ENCODE data around the gene TPK1. TPM values are rescaled to one million over a fixed set of nuclear protein-coding genes. Genes with fewer than 3 reads are reported as not detected.

The TPK1 gene
- total and polyA plus RNA-seq, 3 donors from 2014 or later, result 10.9 to 17.2 (median 12.6) TPM

- WGBS, 2 donors, result 59 to 66% methylated on average over 2 of the region's 2 CpGs
- intact Hi-C loops (cut with DNase I; ENCODE audit: low total_unique reads), result no loop called here
- H3K4me1 ChIP-seq, result no peaks in the 10 kb centered on the region
- no peaks in the 10 kb centered on the region for H3K9me3 ChIP-seq
- H3K36me3 ChIP-seq (ENCODE audit: low read depth, missing control alignments), result no peaks in the 10 kb centered on the region
- DNase-seq, result no peak
- no peaks in the 10 kb centered on the region for H3K27me3 ChIP-seq
- no peak overlapping the region for H3K27ac ChIP-seq
- no peak overlapping the region for H3K4me3 ChIP-seq
- TF ChIP-seq CTCF (IDR thresholded peaks at IDR 0.05) (no peak), POLR2A (IDR thresholded peaks at IDR 0.05) (no peak)
These were observed 289.1 kb downstream of the TPK1 start for GRCh38 chr7:144546782-144547181.

- no peaks in the 10 kb centered on the region for H3K4me1 ChIP-seq
- 88 to 90% methylated on average over 1 of the region's 1 CpG for WGBS, 2 donors
- TF ChIP-seq CTCF (IDR thresholded peaks at IDR 0.05) (no peak), POLR2A (IDR thresholded peaks at IDR 0.05) (no peak)
- DNase-seq, result no peak
- no peaks in the 10 kb centered on the region for H3K9me3 ChIP-seq
- intact Hi-C loops (cut with DNase I; ENCODE audit: low total_unique reads), result no loop called here
- no peak overlapping the region for H3K4me3 ChIP-seq
- H3K36me3 ChIP-seq (ENCODE audit: low read depth, missing control alignments), result no peaks in the 10 kb centered on the region
- no peaks in the 10 kb centered on the region for H3K27me3 ChIP-seq
- no peak overlapping the region for H3K27ac ChIP-seq
These were observed 290.5 kb downstream of the TPK1 start for GRCh38 chr7:144545330-144545729.

GRCh38 chr7:144534655-144535395, 301.0 kb downstream of the TPK1 start:
- Histone ChIP-seq H3K4me3 (no peak overlapping the region), H3K36me3 (ENCODE audit: low read depth, missing control alignments) (no peaks in the 10 kb centered on the region), H3K27ac (no peak overlapping the region), H3K27me3 (no peaks in the 10 kb centered on the region), H3K9me3 (no peaks in the 10 kb centered on the region), H3K4me1 (no peaks in the 10 kb centered on the region)
- WGBS, 2 donors, result 92 to 97% methylated on average over 3 of the region's 3 CpGs
- no peak for TF ChIP-seq CTCF (IDR thresholded peaks at IDR 0.05)
- no peak for TF ChIP-seq POLR2A (IDR thresholded peaks at IDR 0.05)
- DNase-seq, result no peak
- intact Hi-C loops (cut with DNase I; ENCODE audit: low total_unique reads), result no loop called here

- H3K36me3 ChIP-seq (ENCODE audit: low read depth, missing control alignments), result no peaks in the 10 kb centered on the region
- no peak overlapping the region for H3K4me3 ChIP-seq
- TF ChIP-seq POLR2A (IDR thresholded peaks at IDR 0.05), result no peak
- no peak for TF ChIP-seq CTCF (IDR thresholded peaks at IDR 0.05)
- no peak overlapping the region for H3K27ac ChIP-seq
- 60 to 68% methylated on average over 4 of the region's 4 CpGs for WGBS, 2 donors
- H3K4me1 ChIP-seq, result no peaks in the 10 kb centered on the region
- no peaks in the 10 kb centered on the region for H3K27me3 ChIP-seq
- intact Hi-C loops (cut with DNase I; ENCODE audit: low total_unique reads), result no loop called here
- DNase-seq, result no peak
- H3K9me3 ChIP-seq, result no peaks in the 10 kb centered on the region
These were observed 301.7 kb downstream of the TPK1 start for GRCh38 chr7:144534196-144534595.

- DNase-seq, result no peak
- no peak overlapping the region for H3K27ac ChIP-seq
- no peak overlapping the region for H3K4me3 ChIP-seq
- no peak for TF ChIP-seq CTCF (IDR thresholded peaks at IDR 0.05)
- no peak for TF ChIP-seq POLR2A (IDR thresholded peaks at IDR 0.05)
- intact Hi-C loops (cut with DNase I; ENCODE audit: low total_unique reads), result no loop called here
- H3K36me3 ChIP-seq (ENCODE audit: low read depth, missing control alignments), result no peaks in the 10 kb centered on the region
- H3K27me3 ChIP-seq, result no peaks in the 10 kb centered on the region
- no peaks in the 10 kb centered on the region for H3K4me1 ChIP-seq
- H3K9me3 ChIP-seq, result no peaks in the 10 kb centered on the region
These were observed 304.7 kb downstream of the TPK1 start for GRCh38 chr7:144531181-144531580.
